ENCODE data around the gene UBE3B. TPM values are rescaled to one million over a fixed set of nuclear protein-coding genes. Genes with fewer than 3 reads are reported as not detected.

Gene UBE3B
- total RNA-seq, 5 donors from 2014 or later (not counting 1 experiment from before 2014, with no cell fraction given): 34.4 to 49.9 (median 43.5) TPM

- Histone ChIP-seq H3K4me1 (ENCODE audit: control insufficient read depth in 1 of 2, extremely low read depth in 1 of 2, insufficient read depth in 2 of 2, low read length in 2 of 2) (peaks cover 6 to 15% of the 10 kb centered on the region in 2 experiments), H3K27me3 (replicated peaks in 1 of 2; ENCODE audit: control insufficient read depth in 2 of 2, extremely low read depth in 1 of 2, insufficient read depth in 2 of 2, low read length in 1 of 2) (no peaks in the 10 kb centered on the region), H3K36me3 (ENCODE audit: control insufficient read depth in 2 of 2, extremely low read depth in 1 of 2, insufficient read depth in 1 of 2, low read length in 1 of 2) (peaks cover 11 to 37% of the 10 kb centered on the region in 2 donors), H3K27ac (ENCODE audit: low read length) (no peak overlapping the region), H3K9me3 (no peaks in the 10 kb centered on the region), H3K4me3 (ENCODE audit: control insufficient read depth in 1 of 2, extremely low read depth in 1 of 2, low read length in 1 of 2) (no peak overlapping the region)
- Mint-ChIP-seq H3K27ac (no peak overlapping the region), H3K4me1 (peaks cover 25 to 30% (median 26%) of the 10 kb centered on the region in 3 donors), H3K36me3 (peaks cover 28% of the 10 kb centered on the region), H3K4me3 (no peak overlapping the region), H3K9me3 (no peaks in the 10 kb centered on the region), H3K27me3 (no peaks in the 10 kb centered on the region)
- ATAC-seq (replicated peaks in 1 of 4) (no peak), DNase-seq (no peak)
- no CpG with 5 or more reads among the region's 1 CpG for WGBS (ENCODE audit: insufficient coverage)
- ChIA-PET CTCF (no interaction called here), POLR2A (no interaction called here)
Measured at GRCh38 chr12:109481863-109482262, 4.4 kb downstream of the UBE3B start.

DNA sequence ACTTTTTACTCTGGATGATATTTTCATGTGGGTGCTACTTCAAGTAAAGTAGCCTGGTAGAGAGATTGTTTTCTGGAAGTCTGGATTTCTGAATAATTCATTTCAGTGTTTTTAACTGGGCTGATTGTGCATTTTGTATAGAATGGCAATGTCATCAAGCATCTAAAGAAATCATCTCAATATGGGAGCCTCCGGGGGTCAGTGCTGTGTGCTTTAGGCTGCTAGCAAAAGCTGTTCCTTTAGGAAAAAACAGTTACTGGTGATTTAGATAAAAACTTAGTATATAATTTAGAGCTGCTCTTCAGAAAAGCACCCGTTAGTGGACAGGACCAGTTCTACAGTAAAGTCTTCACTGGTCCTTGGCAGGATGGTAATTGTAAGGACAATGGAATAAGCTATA, 5.1 kb downstream of the UBE3B start:
- DNase-seq: no peak
- H3K9me3 ChIP-seq: no peaks in the 10 kb centered on the region
- no peak overlapping the region for H3K4me3 ChIP-seq (ENCODE audit: control insufficient read depth in 1 of 2, extremely low read depth in 1 of 2, low read length in 1 of 2)
- H3K4me3 Mint-ChIP-seq: no peak overlapping the region
- H3K4me1 Mint-ChIP-seq: peaks cover 20 to 23% (median 21%) of the 10 kb centered on the region in 3 donors
- WGBS (ENCODE audit: insufficient coverage): no CpG with 5 or more reads among the region's 2 CpGs
- no peak for ATAC-seq (replicated peaks in 1 of 4)
- no peaks in the 10 kb centered on the region for H3K27me3 ChIP-seq (replicated peaks in 1 of 2; ENCODE audit: control insufficient read depth in 2 of 2, extremely low read depth in 1 of 2, insufficient read depth in 2 of 2, low read length in 1 of 2)
- H3K4me1 ChIP-seq (ENCODE audit: control insufficient read depth in 1 of 2, extremely low read depth in 1 of 2, insufficient read depth in 2 of 2, low read length in 2 of 2): peaks cover 6 to 15% of the 10 kb centered on the region in 2 experiments
- ChIA-PET CTCF (no interaction called here), POLR2A (no interaction called here)
- H3K27me3 Mint-ChIP-seq: no peaks in the 10 kb centered on the region
- H3K36me3 ChIP-seq (ENCODE audit: control insufficient read depth in 2 of 2, extremely low read depth in 1 of 2, insufficient read depth in 1 of 2, low read length in 1 of 2): peaks cover 15 to 43% of the 10 kb centered on the region in 2 donors
- no peaks in the 10 kb centered on the region for H3K9me3 Mint-ChIP-seq
- no peak overlapping the region for H3K27ac Mint-ChIP-seq
- H3K36me3 Mint-ChIP-seq: peaks cover 34% of the 10 kb centered on the region
- no peak overlapping the region for H3K27ac ChIP-seq (ENCODE audit: low read length)

DNA sequence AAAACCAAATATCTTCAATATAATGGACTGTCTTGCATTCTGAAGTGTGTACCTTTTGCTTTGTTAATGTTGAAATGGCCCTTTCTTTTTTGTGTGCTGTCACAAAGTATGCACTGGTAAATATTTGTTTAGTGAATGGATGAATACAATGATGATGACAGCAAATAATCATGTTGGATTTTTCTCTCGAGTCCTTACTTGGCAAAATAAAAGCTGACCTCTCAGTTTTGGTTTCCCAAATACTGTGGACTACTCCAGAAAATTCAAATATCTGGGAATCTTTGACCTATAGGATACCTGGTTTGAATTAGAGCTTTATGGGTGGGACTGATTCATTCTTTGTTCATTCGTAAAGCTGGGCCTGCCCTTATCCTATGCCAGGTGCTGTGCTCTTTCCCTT, 5.5 kb downstream of the UBE3B start:
- Histone ChIP-seq H3K4me1 (ENCODE audit: control insufficient read depth in 1 of 2, extremely low read depth in 1 of 2, insufficient read depth in 2 of 2, low read length in 2 of 2) (peaks cover 6 to 13% of the 10 kb centered on the region in 2 experiments), H3K27ac (ENCODE audit: low read length) (no peak overlapping the region), H3K27me3 (replicated peaks in 1 of 2; ENCODE audit: control insufficient read depth in 2 of 2, extremely low read depth in 1 of 2, insufficient read depth in 2 of 2, low read length in 1 of 2) (no peaks in the 10 kb centered on the region), H3K36me3 (ENCODE audit: control insufficient read depth in 2 of 2, extremely low read depth in 1 of 2, insufficient read depth in 1 of 2, low read length in 1 of 2) (peaks cover 15 to 47% of the 10 kb centered on the region in 2 donors), H3K4me3 (ENCODE audit: control insufficient read depth in 1 of 2, extremely low read depth in 1 of 2, low read length in 1 of 2) (no peak overlapping the region), H3K9me3 (no peaks in the 10 kb centered on the region)
- Mint-ChIP-seq H3K4me3 (no peak overlapping the region), H3K4me1 (peaks cover 18 to 23% (median 21%) of the 10 kb centered on the region in 3 donors), H3K27me3 (no peaks in the 10 kb centered on the region), H3K9me3 (no peaks in the 10 kb centered on the region), H3K27ac (no peak overlapping the region), H3K36me3 (peaks cover 37% of the 10 kb centered on the region)
- DNase-seq (no peak), ATAC-seq (replicated peaks in 1 of 4) (no peak)
- WGBS (ENCODE audit: insufficient coverage): 100% methylated on average over 1 of the region's 2 CpGs
- CTCF ChIA-PET: no interaction called here
- POLR2A ChIA-PET: no interaction called here

- H3K36me3 ChIP-seq (ENCODE audit: control insufficient read depth in 2 of 2, extremely low read depth in 1 of 2, insufficient read depth in 1 of 2, low read length in 1 of 2): peaks cover 15 to 51% of the 10 kb centered on the region in 2 donors
- WGBS (ENCODE audit: insufficient coverage): 95% methylated on average over 4 of the region's 11 CpGs
- Mint-ChIP-seq H3K9me3 (no peaks in the 10 kb centered on the region), H3K4me1 (peaks cover 14 to 19% (median 18%) of the 10 kb centered on the region in 3 donors), H3K27me3 (no peaks in the 10 kb centered on the region), H3K27ac (no peak overlapping the region), H3K36me3 (peaks cover 41% of the 10 kb centered on the region), H3K4me3 (no peak overlapping the region)
- H3K4me1 ChIP-seq (ENCODE audit: control insufficient read depth in 1 of 2, extremely low read depth in 1 of 2, insufficient read depth in 2 of 2, low read length in 2 of 2): peaks cover 3 to 8% of the 10 kb centered on the region in 2 experiments
- ATAC-seq (replicated peaks in 1 of 4): no peak
- H3K27ac ChIP-seq (ENCODE audit: low read length): no peak overlapping the region
- DNase-seq: no peak
- no peaks in the 10 kb centered on the region for H3K27me3 ChIP-seq (replicated peaks in 1 of 2; ENCODE audit: control insufficient read depth in 2 of 2, extremely low read depth in 1 of 2, insufficient read depth in 2 of 2, low read length in 1 of 2)
- POLR2A ChIA-PET: no interaction called here
- H3K9me3 ChIP-seq: no peaks in the 10 kb centered on the region
- CTCF ChIA-PET: interaction anchor here in 1 of 2 donors (0.5 kb wide), 1 partner anchor 89 kb away, joined by 3 read pairs; no protein-coding TSS in a partner anchor
- no peak overlapping the region for H3K4me3 ChIP-seq (ENCODE audit: control insufficient read depth in 1 of 2, extremely low read depth in 1 of 2, low read length in 1 of 2)
Measured at GRCh38 chr12:109483346-109483745, 5.9 kb downstream of the UBE3B start.

DNA sequence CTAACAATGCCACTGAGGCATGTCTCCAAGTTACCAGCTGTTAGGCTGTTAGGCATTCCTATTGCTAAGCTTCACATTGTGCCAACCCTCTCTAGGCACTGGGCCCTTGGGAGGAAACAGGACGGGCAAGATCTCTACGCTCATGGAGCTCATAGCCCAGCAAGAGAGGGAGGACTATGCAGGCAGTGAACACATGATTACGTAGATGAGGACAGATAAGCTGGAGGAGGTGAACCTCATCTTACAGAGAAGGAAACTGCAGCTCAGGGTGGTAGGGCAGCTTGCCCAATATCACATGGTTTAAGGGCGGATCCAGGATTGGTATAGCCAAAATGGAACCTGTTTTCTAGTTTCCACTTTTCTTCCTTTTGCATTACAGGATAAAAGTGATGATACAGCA, 7.8 kb downstream of the UBE3B start:
- Histone ChIP-seq H3K27me3 (replicated peaks in 1 of 2; ENCODE audit: control insufficient read depth in 2 of 2, extremely low read depth in 1 of 2, insufficient read depth in 2 of 2, low read length in 1 of 2) (no peaks in the 10 kb centered on the region), H3K27ac (ENCODE audit: low read length) (no peak overlapping the region), H3K4me3 (ENCODE audit: control insufficient read depth in 1 of 2, extremely low read depth in 1 of 2, low read length in 1 of 2) (no peak overlapping the region), H3K36me3 (ENCODE audit: control insufficient read depth in 2 of 2, extremely low read depth in 1 of 2, insufficient read depth in 1 of 2, low read length in 1 of 2) (peaks cover 23 to 70% of the 10 kb centered on the region in 2 donors), H3K9me3 (no peaks in the 10 kb centered on the region), H3K4me1 (ENCODE audit: control insufficient read depth in 1 of 2, extremely low read depth in 1 of 2, insufficient read depth in 2 of 2, low read length in 2 of 2) (peaks cover 0 to 3% of the 10 kb centered on the region in 2 experiments)
- WGBS (ENCODE audit: insufficient coverage): 17% methylated on average over 1 of the region's 4 CpGs
- no peak overlapping the region for H3K4me3 Mint-ChIP-seq
- ATAC-seq (replicated peaks in 1 of 4): no peak
- DNase-seq: no peak
- POLR2A ChIA-PET: interaction anchor here in 1 of 2 donors (0.6 kb wide), 2 partner anchors 19 to 965 kb away, joined by 3 to 4 read pairs; partner anchors contain the start of gene ARPC3
- H3K36me3 Mint-ChIP-seq: peaks cover 56% of the 10 kb centered on the region
- no peaks in the 10 kb centered on the region for H3K9me3 Mint-ChIP-seq
- CTCF ChIA-PET: interaction anchor here in 1 of 2 donors (0.8 kb wide), 1 partner anchor 52 kb away, joined by 3 read pairs; no protein-coding TSS in a partner anchor
- no peaks in the 10 kb centered on the region for H3K27me3 Mint-ChIP-seq
- peaks cover 0 to under 1% (median 0%) of the 10 kb centered on the region in 3 donors for H3K4me1 Mint-ChIP-seq
- no peak overlapping the region for H3K27ac Mint-ChIP-seq

DNA sequence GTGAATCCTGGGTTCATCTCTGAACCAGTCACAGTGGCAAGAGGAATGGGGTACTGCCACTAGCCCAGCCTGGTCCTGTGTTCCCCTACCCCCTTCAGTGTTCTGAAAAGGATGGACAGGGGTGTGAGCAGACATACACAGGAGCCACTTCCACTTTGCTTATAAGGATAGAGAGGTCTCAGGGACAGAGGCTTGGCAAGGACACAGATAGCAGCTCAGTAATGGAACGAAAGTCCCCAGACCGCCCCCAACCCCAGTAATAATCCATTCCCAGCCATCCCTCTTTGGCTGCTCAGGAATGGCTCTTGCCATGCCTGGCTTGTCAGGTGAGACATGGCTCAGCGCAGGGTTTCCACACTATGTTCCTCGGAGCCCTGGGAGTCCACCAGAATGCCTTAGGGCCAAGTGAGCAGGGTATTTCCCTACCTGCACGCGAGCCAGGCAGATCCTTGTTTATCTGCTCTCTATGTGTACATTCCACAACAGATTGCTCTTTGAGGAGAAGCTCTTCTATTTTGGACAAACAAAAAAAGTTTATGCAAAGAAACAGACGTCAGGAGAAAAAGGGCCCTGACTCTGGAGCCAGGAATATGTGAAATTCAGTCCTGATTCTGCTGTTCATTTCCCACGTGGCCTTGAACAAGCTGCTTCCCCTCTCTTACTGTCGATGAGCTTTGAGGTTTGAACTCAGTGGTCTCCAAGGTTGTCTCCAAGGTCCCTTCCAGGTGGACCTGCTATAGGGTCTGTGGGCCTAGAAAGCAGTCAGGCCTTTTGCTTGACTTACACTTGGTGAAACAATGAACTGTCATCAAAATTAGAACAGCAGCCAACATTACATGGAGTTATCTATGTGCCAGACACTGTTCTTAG, 10.0 kb downstream of the UBE3B start:
- no peak overlapping the region for H3K27ac Mint-ChIP-seq
- no peaks in the 10 kb centered on the region for H3K27me3 Mint-ChIP-seq
- ChIA-PET CTCF (no interaction called here), POLR2A (no interaction called here)
- H3K9me3 Mint-ChIP-seq: no peaks in the 10 kb centered on the region
- no peak overlapping the region for H3K27ac ChIP-seq (ENCODE audit: low read length)
- ATAC-seq (replicated peaks in 1 of 4): no peak
- 98% methylated on average over 7 of the region's 9 CpGs for WGBS (ENCODE audit: insufficient coverage)
- no peaks in the 10 kb centered on the region for H3K4me1 ChIP-seq (ENCODE audit: control insufficient read depth in 1 of 2, extremely low read depth in 1 of 2, insufficient read depth in 2 of 2, low read length in 2 of 2)
- no peaks in the 10 kb centered on the region for H3K4me1 Mint-ChIP-seq
- H3K36me3 ChIP-seq (ENCODE audit: control insufficient read depth in 2 of 2, extremely low read depth in 1 of 2, insufficient read depth in 1 of 2, low read length in 1 of 2): peaks cover 23 to 88% of the 10 kb centered on the region in 2 donors
- H3K36me3 Mint-ChIP-seq: peaks cover 66% of the 10 kb centered on the region
- no peaks in the 10 kb centered on the region for H3K9me3 ChIP-seq
- H3K4me3 Mint-ChIP-seq: no peak overlapping the region
- DNase-seq: no peak
- H3K4me3 ChIP-seq (ENCODE audit: control insufficient read depth in 1 of 2, extremely low read depth in 1 of 2, low read length in 1 of 2): no peak overlapping the region
- no peaks in the 10 kb centered on the region for H3K27me3 ChIP-seq (replicated peaks in 1 of 2; ENCODE audit: control insufficient read depth in 2 of 2, extremely low read depth in 1 of 2, insufficient read depth in 2 of 2, low read length in 1 of 2)
